Measurements from ENCODE around the gene MYCBPAP.

MYCBPAP gene

GRCh38 chr17:50562242-50563091 lies 54.2 kb downstream of the MYCBPAP start:
- no peak overlapping the region for H3K4me3 ChIP-seq (ENCODE audit: control insufficient read depth, low read depth, low read length)
- TF ChIP-seq CTCF (IDR thresholded peaks at IDR 0.05; ENCODE audit: control insufficient read depth, insufficient read depth, low read depth, low read length, missing control alignments), result no peak
- DNase-seq (ENCODE audit: low read depth), result no peak

GRCh38 chr17:50563092-50563511 lies 54.9 kb downstream of the MYCBPAP start:
- TF ChIP-seq CTCF (IDR thresholded peaks at IDR 0.05; ENCODE audit: control insufficient read depth, insufficient read depth, low read depth, low read length, missing control alignments), result no peak
- H3K4me3 ChIP-seq (ENCODE audit: control insufficient read depth, low read depth, low read length), result no peak overlapping the region
- no peak for DNase-seq (ENCODE audit: low read depth)

DNA sequence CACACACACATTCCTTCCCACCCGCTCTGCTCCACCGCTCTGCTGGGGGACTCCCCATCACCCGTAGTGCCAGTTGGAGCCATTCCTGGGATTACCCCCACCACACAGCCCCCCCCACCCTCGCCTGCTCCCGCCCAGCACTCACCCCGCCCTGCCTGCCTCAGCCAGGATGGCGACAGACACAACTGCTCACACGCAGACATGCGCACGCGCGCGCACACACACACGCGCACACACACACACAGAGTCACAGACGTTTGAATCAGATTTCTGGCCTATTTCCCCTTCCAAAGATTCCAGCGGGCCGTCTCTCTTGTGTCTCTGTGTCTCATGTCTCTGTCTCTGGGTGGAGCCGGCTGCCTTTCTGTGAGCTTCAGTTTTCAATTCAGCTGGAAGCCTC lies 56.7 kb downstream of the MYCBPAP start:
- TF ChIP-seq CTCF (IDR thresholded peaks at IDR 0.05; ENCODE audit: control insufficient read depth, insufficient read depth, low read depth, low read length, missing control alignments), result no peak
- 0 out of 2 replicates have a peak overlapping the region, but pooled peaks have one; percentile 1 for H3K4me3 ChIP-seq (ENCODE audit: control insufficient read depth, low read depth, low read length)
- peak; percentile 62 for DNase-seq (ENCODE audit: low read depth)

DNA sequence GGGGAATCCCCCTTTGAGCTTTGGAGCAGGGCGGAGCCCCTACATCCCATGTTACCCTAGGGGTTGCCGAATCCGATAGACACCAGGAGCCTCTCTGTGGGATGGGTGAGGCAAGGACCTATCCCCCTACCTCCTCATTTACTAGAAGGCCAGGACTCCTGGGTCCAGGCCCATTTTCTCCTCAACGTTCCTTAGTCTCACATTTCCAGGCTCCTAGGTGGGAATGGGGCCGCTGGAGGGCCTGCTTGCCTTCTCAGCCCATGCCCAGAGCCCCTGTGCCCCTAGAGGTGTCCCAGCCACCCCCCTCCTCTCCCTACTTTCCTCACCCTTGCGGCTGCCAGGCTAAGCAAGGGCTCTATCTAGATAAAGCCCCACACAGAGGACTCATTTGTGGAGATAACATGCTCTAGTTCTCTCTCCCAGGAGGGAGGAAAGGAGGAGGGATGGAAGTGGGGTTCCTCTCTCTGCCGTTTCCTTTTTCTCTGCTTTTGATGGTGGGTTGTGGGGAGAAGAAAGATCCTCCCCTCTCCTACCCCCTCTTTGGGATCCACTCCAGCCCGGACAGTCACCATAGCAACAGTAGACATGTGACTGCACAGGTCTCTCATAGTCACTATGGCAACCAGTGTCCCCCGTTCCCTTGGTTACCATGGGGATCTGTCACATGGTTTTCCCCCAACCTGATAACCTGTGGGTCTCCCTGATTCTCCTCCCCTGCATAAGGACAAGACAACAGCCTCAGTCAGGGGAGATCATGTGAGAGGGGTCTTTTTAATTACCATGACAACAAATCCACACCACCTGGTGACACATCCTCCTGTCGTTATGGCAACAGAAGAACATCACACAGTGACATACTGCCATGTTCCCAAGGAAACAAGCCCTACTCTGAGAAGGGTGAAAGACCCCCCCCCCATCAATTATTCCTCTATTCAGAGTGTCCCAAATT lies 57.4 kb downstream of the MYCBPAP start:
- TF ChIP-seq CTCF (IDR thresholded peaks at IDR 0.05; ENCODE audit: control insufficient read depth, insufficient read depth, low read depth, low read length, missing control alignments), result no peak
- DNase-seq (ENCODE audit: low read depth), result no peak
- no peak overlapping the region for H3K4me3 ChIP-seq (ENCODE audit: control insufficient read depth, low read depth, low read length)

GRCh38 chr17:50566886-50567285 lies 58.6 kb downstream of the MYCBPAP start:
- H3K4me3 ChIP-seq (ENCODE audit: control insufficient read depth, low read depth, low read length), result no peak overlapping the region
- DNase-seq (ENCODE audit: low read depth), result no peak
- no peak for TF ChIP-seq CTCF (IDR thresholded peaks at IDR 0.05; ENCODE audit: control insufficient read depth, insufficient read depth, low read depth, low read length, missing control alignments)

- no peak for TF ChIP-seq CTCF (IDR thresholded peaks at IDR 0.05; ENCODE audit: control insufficient read depth, insufficient read depth, low read depth, low read length, missing control alignments)
- no peak overlapping the region for H3K4me3 ChIP-seq (ENCODE audit: control insufficient read depth, low read depth, low read length)
- DNase-seq (ENCODE audit: low read depth), result no peak
These were observed 60.4 kb downstream of the MYCBPAP start for GRCh38 chr17:50568659-50569058.

All from AG09309 (cell line).